SHP77 treated with DMSO at 0.1 percent for 48 hours (cell line): ENCODE measurements around the gene IL15.
"Not testable (repeated sequence)": the region's sequence is repeated elsewhere in the genome, so short reads cannot be mapped to it uniquely, and the experiment has no call there.

Source experiments
- DNase-seq: peaks from one replicate; lab custom pipeline; 2025; lab: John Stamatoyannopoulos, UW

IL15 gene, protein sequence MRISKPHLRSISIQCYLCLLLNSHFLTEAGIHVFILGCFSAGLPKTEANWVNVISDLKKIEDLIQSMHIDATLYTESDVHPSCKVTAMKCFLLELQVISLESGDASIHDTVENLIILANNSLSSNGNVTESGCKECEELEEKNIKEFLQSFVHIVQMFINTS

DNA sequence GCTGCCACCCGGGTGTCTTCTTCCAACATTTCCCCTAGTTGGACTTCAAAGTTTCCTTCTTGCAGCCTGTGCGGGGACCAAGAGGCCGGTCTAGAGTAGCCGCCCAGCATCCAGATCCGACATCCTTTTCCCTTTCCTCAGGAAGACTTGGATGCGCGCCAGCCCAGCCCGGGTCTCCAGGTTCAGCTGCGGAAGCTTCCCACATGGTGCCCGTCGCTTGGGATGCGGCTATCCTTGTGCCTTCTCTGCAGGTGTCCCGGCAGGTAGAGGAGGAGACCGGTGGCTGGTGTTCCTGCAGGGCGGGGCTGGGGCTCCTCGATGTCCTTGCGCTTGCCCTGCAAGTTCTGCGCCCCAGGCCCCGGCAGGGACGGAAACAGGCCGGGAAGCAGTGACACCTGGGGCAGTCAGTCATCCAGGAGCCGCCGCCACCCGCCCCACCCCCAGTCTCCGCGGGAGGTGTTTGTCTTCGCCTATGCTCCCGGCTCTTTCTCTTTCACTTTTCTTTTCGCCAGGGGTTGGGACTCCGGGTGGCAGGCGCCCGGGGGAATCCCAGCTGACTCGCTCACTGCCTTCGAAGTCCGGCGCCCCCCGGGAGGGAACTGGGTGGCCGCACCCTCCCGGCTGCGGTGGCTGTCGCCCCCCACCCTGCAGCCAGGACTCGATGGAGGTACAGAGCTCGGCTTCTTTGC lies at the start of gene IL15:
Gene IL15, plus strand, starts transcription at position 502 of the 689 bp plus-strand sequence. CDS start 82,882 bp downstream, outside the sequence.
- DNase-seq, result no peak

GRCh38 chr4:141587897-141588296 lies 48.5 kb upstream of the IL15 start:
- DNase-seq, result no peak

DNA sequence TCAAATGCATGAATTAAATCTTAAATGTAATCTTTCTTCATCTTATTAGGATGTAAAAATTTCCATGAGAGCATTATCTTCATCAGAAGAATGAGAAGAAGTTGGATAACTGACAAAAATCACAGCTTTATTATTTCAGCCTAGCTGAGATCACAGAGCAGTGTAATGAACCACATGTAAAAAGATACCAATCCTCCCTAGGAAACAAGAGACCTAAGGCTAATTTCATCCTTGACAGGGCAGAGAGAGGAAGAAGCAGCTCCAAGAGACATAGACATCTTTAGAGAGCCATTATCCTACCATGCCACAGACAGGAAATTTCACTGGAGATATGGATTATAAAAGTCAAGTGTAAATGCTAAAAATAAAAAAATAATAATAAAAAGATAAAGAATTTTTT lies 40.9 kb upstream of the IL15 start:
- DNase-seq, result no peak

DNA sequence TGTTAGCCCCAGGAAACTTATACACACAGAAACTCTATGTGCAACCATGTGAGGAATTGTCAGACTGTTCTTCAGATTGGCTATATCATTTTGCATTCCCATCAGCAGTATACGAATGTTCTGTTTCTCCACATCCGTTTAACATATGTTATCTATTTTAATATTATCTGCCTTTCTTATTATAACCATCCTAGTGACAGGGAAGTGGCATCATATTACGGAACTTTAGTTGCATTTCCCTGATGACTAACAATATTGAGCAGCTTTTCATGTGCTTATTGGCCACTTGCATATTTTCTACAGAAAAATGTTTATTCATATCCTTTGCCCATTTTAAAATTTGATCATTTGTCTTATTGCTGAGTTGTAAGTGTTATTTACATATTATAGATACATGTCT lies 36.5 kb upstream of the IL15 start:
- no peak for DNase-seq

DNA sequence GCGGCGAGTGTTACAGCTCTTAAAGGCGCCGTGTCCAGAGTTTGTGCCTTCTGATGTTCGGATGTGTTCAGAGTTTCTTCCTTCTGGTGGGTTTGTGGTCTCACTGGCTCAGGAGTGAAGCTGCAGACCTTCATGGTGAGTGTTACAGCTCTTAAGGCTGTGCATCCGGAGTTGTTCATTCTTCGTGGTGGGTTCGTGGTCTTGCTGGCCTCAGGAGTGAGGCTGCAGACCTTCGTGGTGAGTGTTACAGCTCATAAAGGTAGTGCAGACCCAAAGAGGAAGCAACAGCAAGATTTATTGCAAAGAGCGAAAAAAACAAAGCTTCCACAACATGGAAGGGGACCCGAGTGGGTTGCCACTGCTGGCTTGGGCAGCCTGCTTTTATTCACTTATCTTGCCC lies 31.7 kb upstream of the IL15 start:
- DNase-seq, result not testable (repeated sequence)

- DNase-seq, result no peak
Observed at GRCh38 chr4:141605425-141605856, 30.9 kb upstream of the IL15 start.

- no peak for DNase-seq
Observed at GRCh38 chr4:141609243-141609642, 27.1 kb upstream of the IL15 start.

DNA sequence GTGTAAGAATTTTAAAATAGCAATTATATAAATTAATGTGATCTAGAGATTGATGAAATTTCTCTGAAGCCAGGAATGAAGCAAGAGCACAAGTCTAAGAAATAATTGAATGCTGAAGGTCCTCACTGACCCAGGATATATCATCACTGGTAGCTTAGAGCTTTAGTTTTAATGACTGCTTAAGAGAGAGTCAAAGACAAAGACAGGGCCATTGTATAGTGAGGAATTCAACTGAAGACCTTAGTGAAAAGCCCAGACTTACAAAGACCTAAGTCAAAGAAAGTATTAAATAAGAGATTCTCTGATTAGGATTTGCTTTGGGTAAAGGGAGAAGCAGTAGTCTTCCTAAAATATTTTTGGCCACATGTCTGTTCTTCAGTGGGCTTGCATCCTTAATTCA lies 26.0 kb upstream of the IL15 start:
- no peak for DNase-seq

DNA sequence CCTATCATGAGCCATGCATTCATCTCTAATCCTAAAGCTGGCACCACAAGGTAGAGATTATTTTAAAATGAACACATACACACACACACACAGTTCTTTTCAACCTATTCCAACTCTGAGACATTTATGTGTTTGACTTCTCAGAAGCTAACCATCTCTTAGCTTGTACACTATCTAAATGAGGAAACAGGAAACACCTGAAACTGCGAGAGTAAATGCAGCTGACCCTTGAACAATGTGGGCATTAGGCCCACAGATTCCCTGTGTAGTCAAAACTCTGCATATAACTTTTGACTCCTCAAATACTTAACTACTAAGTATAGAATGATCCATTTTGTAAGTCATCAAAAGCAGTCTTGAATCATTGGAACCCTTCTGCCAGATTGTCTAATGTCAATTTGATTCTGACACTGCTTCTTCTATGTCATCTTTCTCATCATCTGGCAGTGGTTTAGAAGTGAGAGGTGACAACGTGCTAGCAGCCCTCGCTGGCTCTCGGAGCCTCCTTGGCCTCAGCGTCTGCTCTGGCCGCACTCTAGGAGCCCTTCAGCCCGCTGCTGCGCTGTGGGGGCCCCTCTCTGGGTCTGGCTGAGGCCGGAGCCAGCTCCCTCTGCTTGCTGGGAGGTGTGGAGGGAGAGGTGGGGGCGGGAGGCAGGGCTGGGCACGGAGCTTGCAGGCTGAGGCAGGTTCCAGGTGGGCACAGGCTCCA lies 21.4 kb upstream of the IL15 start:
- DNase-seq, result no peak

DNA sequence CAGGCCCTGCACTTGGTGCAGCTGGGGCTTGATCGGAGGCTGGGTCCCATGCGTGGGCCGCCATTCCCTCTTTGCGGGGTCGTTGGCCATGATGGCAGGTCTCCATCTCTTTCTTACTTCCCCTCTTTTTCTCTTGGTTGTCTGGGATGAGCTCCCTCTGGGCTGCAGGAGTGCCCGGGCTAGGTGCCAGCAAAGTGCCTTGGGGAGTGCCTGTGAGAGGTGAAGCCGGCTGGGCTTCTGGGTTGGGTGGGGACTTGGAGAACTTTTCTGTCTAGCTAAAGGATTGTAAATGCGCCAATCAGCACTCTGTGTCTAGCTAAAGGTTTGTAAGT lies 20.8 kb upstream of the IL15 start:
- DNase-seq, result not testable (repeated sequence)

- DNase-seq, result no peak
Observed at GRCh38 chr4:141620715-141621114, 15.7 kb upstream of the IL15 start.

DNA sequence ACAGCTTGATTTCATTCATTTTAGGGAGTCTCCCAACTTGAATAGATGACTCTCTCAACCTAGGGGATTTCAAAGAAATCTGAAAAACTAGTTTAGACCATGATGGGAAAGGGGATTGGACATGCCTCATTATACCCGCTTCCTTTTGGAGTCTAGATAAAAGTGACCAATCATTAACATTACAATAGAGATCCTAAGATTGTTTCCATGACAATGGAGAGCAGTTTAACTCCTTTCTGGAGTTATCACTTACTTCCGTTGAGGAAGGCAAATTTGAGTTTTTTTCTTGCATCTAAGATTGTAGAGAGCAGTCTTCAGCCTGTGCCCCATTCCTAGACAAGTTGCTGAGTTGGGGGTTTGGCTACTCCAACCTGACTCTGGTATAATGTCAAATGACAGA lies 11.4 kb upstream of the IL15 start:
- no peak for DNase-seq

- DNase-seq, result no peak
Observed at GRCh38 chr4:141630854-141631253, 5.5 kb upstream of the IL15 start.

DNA sequence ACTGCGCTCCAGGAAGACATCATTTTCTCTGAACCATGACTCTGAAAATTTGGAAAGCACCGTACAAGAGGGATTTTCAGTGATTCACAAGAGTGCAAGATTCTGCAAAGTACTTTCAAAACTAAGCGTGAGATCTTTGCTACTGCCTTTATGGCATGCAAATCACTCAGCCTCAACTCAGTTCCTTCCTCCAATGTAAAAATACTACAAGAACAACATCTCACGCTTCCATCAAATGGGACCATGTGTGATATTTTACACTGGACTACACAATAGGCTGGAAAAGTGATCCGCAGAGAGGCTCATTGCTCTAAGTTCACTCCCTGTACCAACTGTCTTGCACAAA lies 674 bp upstream of the IL15 start:
- DNase-seq, result no peak

GRCh38 chr4:141636771-141637460 lies 533 bp downstream of the IL15 start:
- no peak for DNase-seq

- no peak for DNase-seq
Observed at GRCh38 chr4:141637565-141637964, 1.2 kb downstream of the IL15 start.

DNA sequence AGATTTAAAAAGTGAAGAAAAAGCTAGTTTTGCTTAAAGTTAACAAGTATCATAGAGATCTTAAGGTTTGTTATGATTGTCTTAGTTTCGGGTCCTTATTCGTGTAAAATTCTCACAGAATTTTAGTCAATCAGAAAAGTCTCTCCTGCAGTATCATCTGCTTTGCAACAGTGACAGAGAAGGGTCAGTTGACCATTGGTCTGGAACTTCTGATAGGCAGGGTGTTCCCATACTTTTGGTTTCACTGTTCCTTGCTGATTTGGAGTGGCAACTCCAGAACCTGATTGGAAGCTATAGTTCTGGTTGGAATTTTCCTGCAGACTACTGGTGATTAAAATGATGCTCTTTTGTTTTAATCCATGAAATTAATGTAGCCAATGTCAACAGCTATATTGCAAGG lies 1.8 kb downstream of the IL15 start:
- no peak for DNase-seq

DNA sequence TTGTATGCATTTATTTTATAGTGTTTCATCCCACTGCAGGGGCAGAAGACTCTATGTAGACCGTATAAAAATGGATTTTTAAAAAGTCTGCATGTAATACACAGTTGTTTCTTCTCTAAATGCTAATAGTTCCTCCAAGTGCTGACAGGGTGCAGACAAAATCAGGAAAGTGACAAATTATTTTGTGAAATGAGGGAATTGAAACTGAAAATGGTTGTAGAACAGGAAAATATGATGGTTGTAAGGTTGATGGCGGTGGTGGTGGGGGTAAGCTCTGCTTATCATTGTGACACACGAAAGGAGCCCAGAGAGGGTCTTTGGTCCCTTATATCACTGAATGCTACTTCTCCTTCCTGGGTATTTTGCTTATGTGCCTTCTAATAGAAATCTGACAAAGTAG lies 4.3 kb downstream of the IL15 start:
- no peak for DNase-seq

- no peak for DNase-seq
Observed at GRCh38 chr4:141642063-141642462, 5.7 kb downstream of the IL15 start.

DNA sequence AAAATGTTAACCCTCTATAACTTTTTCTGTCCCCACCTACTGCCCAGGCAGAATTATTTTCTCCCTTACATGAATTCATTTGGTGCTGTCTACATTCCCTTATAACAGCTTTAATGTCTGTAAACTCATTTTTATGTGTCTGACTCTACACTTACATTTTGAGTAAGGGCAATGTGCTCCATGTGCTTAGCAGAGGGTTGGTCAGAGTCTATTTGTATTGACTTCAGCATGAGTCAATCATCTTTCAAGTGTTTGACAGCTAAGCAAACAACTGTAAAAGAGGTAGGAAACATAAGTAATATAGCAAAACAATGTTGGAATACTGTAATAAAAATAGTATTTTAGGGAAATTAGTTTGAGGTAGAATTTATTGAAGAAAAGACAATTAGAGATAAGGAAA lies 6.3 kb downstream of the IL15 start:
- DNase-seq, result no peak

- no peak for DNase-seq
Observed at GRCh38 chr4:141643557-141643956, 7.2 kb downstream of the IL15 start.

- DNase-seq, result no peak
Observed at GRCh38 chr4:141645611-141646340, 9.4 kb downstream of the IL15 start.
